ENCODE data around the gene FOXK1. TPM values are rescaled to one million over a fixed set of nuclear protein-coding genes. Genes with fewer than 3 reads are reported as not detected.

The FOXK1 gene
- total RNA-seq, 1 experiment from 2014 or later, result 11.6 TPM

DNA sequence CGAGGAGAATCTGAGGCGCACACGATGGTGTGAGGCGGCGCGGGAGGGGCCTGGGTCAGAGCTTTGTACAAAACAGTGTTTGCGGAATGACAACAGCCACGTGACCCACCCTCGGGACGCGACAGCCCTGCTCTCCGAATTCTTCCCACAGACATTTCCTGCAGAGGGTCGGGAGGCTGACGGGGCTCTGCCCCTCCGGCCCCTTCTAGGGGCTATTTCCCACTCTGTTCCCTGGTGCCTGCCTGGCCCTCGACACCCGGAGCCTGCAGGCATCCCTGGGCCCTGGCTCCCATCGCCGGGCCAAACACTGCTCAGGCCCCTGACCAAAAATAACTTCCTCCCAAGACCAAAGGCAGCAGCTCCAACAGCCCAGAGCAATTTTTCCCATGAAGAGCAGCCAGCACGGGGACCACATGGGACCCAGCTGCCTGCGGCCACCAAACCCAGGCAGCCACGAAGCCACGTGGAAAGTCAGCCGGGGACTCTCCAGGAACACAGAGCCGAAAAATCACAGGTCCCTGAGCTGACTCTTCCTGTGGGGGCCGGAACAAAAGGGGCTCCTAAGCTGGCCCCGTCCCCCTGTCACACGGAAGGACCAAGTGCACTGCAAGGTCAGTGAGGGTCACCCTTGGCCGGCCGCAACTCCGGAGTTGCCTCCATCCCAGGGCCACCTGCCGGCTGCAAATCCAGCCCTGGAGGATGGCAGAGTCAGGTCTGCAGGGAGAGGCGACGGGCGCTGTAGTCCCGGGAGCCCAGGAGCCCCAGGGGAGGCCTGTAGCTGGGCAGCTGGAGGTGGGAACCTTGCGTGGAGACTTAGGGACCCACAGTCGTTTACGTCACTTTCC lies 137.7 kb downstream of the FOXK1 start:
- no peak for DNase-seq (ENCODE audit: low read depth)

DNA sequence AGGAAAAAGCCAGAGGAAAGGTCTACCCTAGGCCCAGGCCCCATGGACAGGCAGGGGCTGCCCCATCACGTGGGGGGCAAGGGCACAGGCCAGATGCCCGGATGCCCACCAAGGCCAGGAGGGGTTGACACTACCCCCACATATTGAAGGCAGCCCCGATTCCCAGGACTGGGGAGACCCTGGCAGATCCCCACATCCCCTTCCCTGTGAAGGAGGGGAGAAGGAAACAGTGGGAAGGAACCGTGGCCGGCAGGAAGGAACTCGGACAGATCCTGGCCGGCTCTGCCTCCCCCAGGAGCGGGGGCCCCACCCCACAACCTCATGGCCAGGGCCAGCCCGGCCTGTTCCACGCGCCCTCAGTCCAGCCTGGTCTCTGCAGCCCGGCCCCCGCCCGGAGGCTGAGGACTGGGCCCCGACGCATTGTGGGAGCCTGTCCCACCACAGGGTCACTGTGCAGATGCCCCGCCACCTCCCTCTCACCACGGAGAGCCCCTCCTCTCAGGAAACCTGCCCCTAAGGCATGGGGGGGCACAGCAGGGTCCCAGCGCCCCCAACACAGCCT lies 138.4 kb downstream of the FOXK1 start:
- DNase-seq (ENCODE audit: low read depth), result no peak

Other genes with a start within 250 kb of the FOXK1 start
- gene AP5Z1, start 93.3 kb downstream of the FOXK1 start, total RNA-seq (2014; rRNA removed; shearing (Covaris generic)), result 15.4 and 22.7 TPM in 2 replicates
- gene PAPOLB, start 179.7 kb downstream of the FOXK1 start, total RNA-seq (2014; rRNA removed; shearing (Covaris generic)), result not detected in 2 replicates
- gene RADIL, start 201.4 kb downstream of the FOXK1 start, total RNA-seq (2014; rRNA removed; shearing (Covaris generic)), result not detected in 2 replicates